ENCODE results near the gene TBPL1. TPM values are rescaled to one million over a fixed set of nuclear protein-coding genes. Genes with fewer than 3 reads are reported as not detected.

TBPL1 gene
- total and polyA plus RNA-seq, 2 donors (not counting 1 experiment from before 2014, with no cell fraction given): 23.3 to 29.6 TPM

DNA sequence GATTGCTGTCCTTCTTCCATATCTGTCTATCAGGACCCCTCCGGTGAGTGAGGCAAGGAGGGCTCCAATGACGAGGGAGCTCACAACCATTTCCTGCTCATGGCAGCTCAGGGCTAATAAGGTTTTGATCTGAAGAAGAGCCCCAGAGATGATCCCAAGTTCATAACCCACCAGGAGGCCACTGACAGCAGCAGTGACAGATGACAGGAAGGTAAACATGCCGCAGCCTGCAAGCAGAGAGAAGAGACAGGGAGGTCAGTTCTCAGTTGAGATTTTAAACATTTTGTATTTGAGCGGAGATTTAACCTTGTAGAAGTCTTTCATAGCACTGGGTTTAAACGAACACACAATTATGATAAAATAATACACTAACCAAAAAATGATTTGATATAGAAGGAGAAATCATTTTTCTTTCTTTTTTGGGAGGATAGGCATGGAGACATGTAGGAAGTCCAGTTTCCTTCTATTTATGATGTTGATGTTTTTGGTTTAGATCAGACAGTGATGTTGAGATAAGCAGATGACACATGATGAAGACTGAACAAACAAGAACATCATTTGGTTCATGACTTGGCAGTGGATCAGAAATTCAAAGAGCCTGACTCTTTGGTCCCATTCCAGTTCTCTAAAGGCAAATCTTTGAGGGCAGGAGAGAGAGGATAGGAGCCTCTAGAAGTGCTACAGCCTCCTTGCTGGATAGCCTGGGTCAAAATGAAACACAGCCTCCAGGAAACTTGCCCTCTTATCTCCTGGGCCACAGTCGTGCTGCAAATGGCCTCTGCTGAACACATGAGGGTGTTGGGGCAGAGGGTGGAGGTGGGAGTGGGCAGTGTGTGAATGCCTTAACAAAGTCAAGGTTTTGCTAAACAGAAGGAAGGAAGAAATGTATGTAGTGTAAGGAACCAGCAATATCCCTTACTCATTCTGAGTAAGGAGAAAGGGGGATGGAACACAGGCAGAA lies 76.8 kb downstream of the TBPL1 start:
- H2AFZ ChIP-seq (ENCODE audit: insufficient read depth, low read depth, low read length, poor library complexity, severe bottlenecking): no peak overlapping the region
- no peaks in the 10 kb centered on the region for H3K9me3 Mint-ChIP-seq (ENCODE audit: insufficient read depth)
- H3K4me2 ChIP-seq (replicated peaks; ENCODE audit: low read depth, low read length, poor library complexity, severe bottlenecking): no peak overlapping the region
- no peaks in the 10 kb centered on the region for H3K79me2 ChIP-seq (ENCODE audit: control insufficient read depth, insufficient read depth, low read length)
- H3K4me1 ChIP-seq (ENCODE audit: control insufficient read depth in 2 of 2, insufficient read depth in 2 of 2, low read length in 2 of 2): no peaks in the 10 kb centered on the region
- CTCF ChIA-PET: no interaction called here
- no peak overlapping the region for H3K4me3 ChIP-seq (ENCODE audit: control extremely low read depth in 1 of 5, extremely low read depth in 1 of 5, insufficient read depth in 1 of 5, low read depth in 2 of 5, low read length in 4 of 5)
- no peak overlapping the region for H3K27ac Mint-ChIP-seq
- no peaks in the 10 kb centered on the region for H3K9me3 ChIP-seq (ENCODE audit: control extremely low read depth in 1 of 3, control insufficient read depth in 2 of 3, insufficient read depth in 1 of 3, low read length in 2 of 3)
- ATAC-seq (ENCODE audit: low read depth) (no peak), DNase-seq (no peak)
- no peaks in the 10 kb centered on the region for H3K36me3 ChIP-seq (replicated peaks in 1 of 2; ENCODE audit: control extremely low read depth in 1 of 2, control insufficient read depth in 1 of 2, extremely low read depth in 1 of 2, insufficient read depth in 2 of 2, low read length in 1 of 2)
- H3K27me3 Mint-ChIP-seq: peaks cover 13% of the 10 kb centered on the region
- no peaks in the 10 kb centered on the region for H4K20me1 ChIP-seq (ENCODE audit: control insufficient read depth, insufficient read depth, low read length, poor library complexity, severe bottlenecking)
- WGBS (ENCODE audit: insufficient coverage): 72% methylated on average over 3 of the region's 6 CpGs
- H3K4me1 Mint-ChIP-seq: no peaks in the 10 kb centered on the region
- no peak for TF ChIP-seq EZH2 (IDR thresholded peaks at IDR 0.05; ENCODE audit: borderline replicate concordance, insufficient read depth, low read depth, low read length, poor library complexity, severe bottlenecking)
- TF ChIP-seq, protein P1, sequence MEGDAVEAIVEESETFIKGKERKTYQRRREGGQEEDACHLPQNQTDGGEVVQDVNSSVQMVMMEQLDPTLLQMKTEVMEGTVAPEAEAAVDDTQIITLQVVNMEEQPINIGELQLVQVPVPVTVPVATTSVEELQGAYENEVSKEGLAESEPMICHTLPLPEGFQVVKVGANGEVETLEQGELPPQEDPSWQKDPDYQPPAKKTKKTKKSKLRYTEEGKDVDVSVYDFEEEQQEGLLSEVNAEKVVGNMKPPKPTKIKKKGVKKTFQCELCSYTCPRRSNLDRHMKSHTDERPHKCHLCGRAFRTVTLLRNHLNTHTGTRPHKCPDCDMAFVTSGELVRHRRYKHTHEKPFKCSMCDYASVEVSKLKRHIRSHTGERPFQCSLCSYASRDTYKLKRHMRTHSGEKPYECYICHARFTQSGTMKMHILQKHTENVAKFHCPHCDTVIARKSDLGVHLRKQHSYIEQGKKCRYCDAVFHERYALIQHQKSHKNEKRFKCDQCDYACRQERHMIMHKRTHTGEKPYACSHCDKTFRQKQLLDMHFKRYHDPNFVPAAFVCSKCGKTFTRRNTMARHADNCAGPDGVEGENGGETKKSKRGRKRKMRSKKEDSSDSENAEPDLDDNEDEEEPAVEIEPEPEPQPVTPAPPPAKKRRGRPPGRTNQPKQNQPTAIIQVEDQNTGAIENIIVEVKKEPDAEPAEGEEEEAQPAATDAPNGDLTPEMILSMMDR (IDR thresholded peaks at IDR 0.05): no peak
- intact Hi-C loops (cut with micrococcal nuclease): no loop called here
- H3K4me3 Mint-ChIP-seq: no peak overlapping the region
- H3K27me3 ChIP-seq (replicated peaks in 1 of 4; ENCODE audit: control extremely low read depth in 1 of 4, control insufficient read depth in 3 of 4, insufficient read depth in 4 of 4, low read length in 3 of 4): peaks cover 0 to 7% (median 3%) of the 10 kb centered on the region in 4 experiments
- no peak overlapping the region for H3K27ac ChIP-seq (ENCODE audit: low read length in 2 of 2)
- H3K9ac ChIP-seq (ENCODE audit: low read length): no peak overlapping the region
- POLR2A ChIA-PET: no interaction called here

DNA sequence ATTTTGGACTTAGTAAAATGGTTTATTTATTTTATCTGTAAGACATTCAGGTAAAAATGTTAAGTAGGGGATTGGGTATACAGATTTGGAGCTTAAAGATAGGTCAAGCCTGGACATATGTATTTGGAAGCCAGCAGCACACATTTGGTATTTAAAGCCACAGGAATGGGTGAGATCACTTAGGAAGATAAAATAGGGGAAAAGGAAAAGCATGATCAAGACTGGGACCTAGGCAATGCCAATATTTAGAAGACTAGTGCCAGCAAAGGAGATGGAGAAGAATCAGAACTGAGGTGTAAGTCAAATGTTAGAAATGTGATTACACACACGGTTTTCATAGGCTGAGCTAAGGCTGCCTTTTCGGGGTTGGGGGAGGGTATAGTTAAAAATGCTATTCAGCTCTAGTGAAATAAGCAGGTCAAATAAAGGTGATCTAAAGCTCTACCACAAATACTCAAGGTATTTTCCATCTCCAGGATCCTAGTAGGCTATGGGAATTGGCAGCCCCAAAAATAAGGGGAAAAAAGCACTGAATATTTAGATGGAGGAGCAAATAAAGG lies 78.8 kb downstream of the TBPL1 start:
- CTCF ChIA-PET: interaction anchor here (1.1 to 1.5 kb wide), 2 partner anchors 30 to 66 kb away, joined by 3 read pairs; no protein-coding TSS in a partner anchor
- no CpG with 5 or more reads among the region's 2 CpGs for WGBS (ENCODE audit: insufficient coverage)
- Mint-ChIP-seq H3K27ac (no peak overlapping the region), H3K9me3 (ENCODE audit: insufficient read depth) (no peaks in the 10 kb centered on the region), H3K4me3 (no peak overlapping the region), H3K27me3 (peaks cover 9% of the 10 kb centered on the region), H3K4me1 (no peaks in the 10 kb centered on the region)
- no peaks in the 10 kb centered on the region for H3K79me2 ChIP-seq (ENCODE audit: control insufficient read depth, insufficient read depth, low read length)
- DNase-seq (no peak), ATAC-seq (ENCODE audit: low read depth) (no peak)
- no peak overlapping the region for H2AFZ ChIP-seq (ENCODE audit: insufficient read depth, low read depth, low read length, poor library complexity, severe bottlenecking)
- H3K4me2 ChIP-seq (replicated peaks; ENCODE audit: low read depth, low read length, poor library complexity, severe bottlenecking): no peak overlapping the region
- no peaks in the 10 kb centered on the region for H4K20me1 ChIP-seq (ENCODE audit: control insufficient read depth, insufficient read depth, low read length, poor library complexity, severe bottlenecking)
- TF ChIP-seq, protein P1 (IDR thresholded peaks at IDR 0.05): no peak
- no peak for TF ChIP-seq EZH2 (IDR thresholded peaks at IDR 0.05; ENCODE audit: borderline replicate concordance, insufficient read depth, low read depth, low read length, poor library complexity, severe bottlenecking)
- POLR2A ChIA-PET: no interaction called here
- no peaks in the 10 kb centered on the region for H3K9me3 ChIP-seq (ENCODE audit: control extremely low read depth in 1 of 3, control insufficient read depth in 2 of 3, insufficient read depth in 1 of 3, low read length in 2 of 3)
- no peak overlapping the region for H3K4me3 ChIP-seq (ENCODE audit: control extremely low read depth in 1 of 5, extremely low read depth in 1 of 5, insufficient read depth in 1 of 5, low read depth in 2 of 5, low read length in 4 of 5)
- no peaks in the 10 kb centered on the region for H3K4me1 ChIP-seq (ENCODE audit: control insufficient read depth in 2 of 2, insufficient read depth in 2 of 2, low read length in 2 of 2)
- peaks cover 0 to 7% (median 3%) of the 10 kb centered on the region in 4 experiments for H3K27me3 ChIP-seq (replicated peaks in 1 of 4; ENCODE audit: control extremely low read depth in 1 of 4, control insufficient read depth in 3 of 4, insufficient read depth in 4 of 4, low read length in 3 of 4)
- no peak overlapping the region for H3K27ac ChIP-seq (ENCODE audit: low read length in 2 of 2)
- intact Hi-C loops (cut with micrococcal nuclease): no loop called here
- no peak overlapping the region for H3K9ac ChIP-seq (ENCODE audit: low read length)
- H3K36me3 ChIP-seq (replicated peaks in 1 of 2; ENCODE audit: control extremely low read depth in 1 of 2, control insufficient read depth in 1 of 2, extremely low read depth in 1 of 2, insufficient read depth in 2 of 2, low read length in 1 of 2): no peaks in the 10 kb centered on the region

Data from B cell (primary cell).